A673 (cell line): ENCODE measurements around the gene KCNIP4. TPM values are rescaled to one million over a fixed set of nuclear protein-coding genes. Genes with fewer than 3 reads are reported as not detected.

Experiments
- BruUV-seq: library from RNA; stranded (reverse); fragments of 400-500 nt; replicated peaks from 2 replicates; lab custom pipeline; 2021; lab: Mats Ljungman, UMichigan
- CTCF ChIA-PET: fragments of 300-600 bp; sonication (Branson Sonifier 250); formaldehyde crosslinking; loops from one replicate; lab custom pipeline; 2022; ENCODE audit warnings: antibody characterized with exemption; lab: Charles Lee
- POLR2A ChIA-PET: fragments of 300-600 bp; sonication (Branson Sonifier 250); formaldehyde crosslinking; loops from one replicate; lab custom pipeline; 2022; ENCODE audit warnings: antibody characterized with exemption; ENCODE audit not compliant: low non-redundant PET; lab: Charles Lee
- DNase-seq: peaks from one replicate; pipeline ENCODE4 v3.0.0-alpha.2; 2015; ENCODE audit warnings: low spot score
- H3K27ac ChIP-seq: fragments of 200-600 bp; sonication (generic); 2 replicates; pipeline ENCODE4 v1.5.1; 2016; ENCODE audit warnings: mixed run types, low read depth, mild to moderate bottlenecking, mixed read lengths, antibody characterized with exemption, low read length; ENCODE audit not compliant: poor library complexity, severe bottlenecking
- H3K27me3 ChIP-seq: fragments of 200-600 bp; sonication (generic); replicated peaks from 2 replicates; pipeline ENCODE4 v1.6.1; 2017; ENCODE audit warnings: mixed run types, low read depth, mild to moderate bottlenecking, mixed read lengths, antibody characterized with exemption, low read length; ENCODE audit not compliant: insufficient read depth, poor library complexity
- H3K36me3 ChIP-seq: fragments of 200-600 bp; sonication (generic); 2 replicates; pipeline ENCODE4 v1.6.1; 2016; ENCODE audit warnings: mixed run types, mild to moderate bottlenecking, mixed read lengths, antibody characterized with exemption, low read length; ENCODE audit not compliant: insufficient read depth, poor library complexity, severe bottlenecking
- H3K4me1 ChIP-seq: fragments of 200-600 bp; sonication (generic); 2 replicates; pipeline ENCODE4 v1.6.1; 2017; ENCODE audit warnings: mixed run types, mild to moderate bottlenecking, mixed read lengths, antibody characterized with exemption, low read length; ENCODE audit not compliant: insufficient read depth, poor library complexity, severe bottlenecking
- H3K4me3 ChIP-seq: fragments of 200-600 bp; sonication (generic); 2 replicates; pipeline ENCODE4 v1.5.1; 2016; ENCODE audit warnings: low read depth, mixed run types, mild to moderate bottlenecking, mixed read lengths, low read length; ENCODE audit not compliant: poor library complexity, severe bottlenecking
- H3K9me3 ChIP-seq: fragments of 200-600 bp; sonication (generic); 2 replicates; pipeline ENCODE4 v1.6.1; 2016; ENCODE audit warnings: mixed run types, low read depth, mild to moderate bottlenecking, mixed read lengths, antibody characterized with exemption, low read length; ENCODE audit not compliant: poor library complexity, severe bottlenecking
- EZH2 ChIP-seq: fragments of 200-600 bp; sonication (generic); IDR thresholded peaks from 2 replicates; pipeline ENCODE4 v1.6.1; 2017; ENCODE audit warnings: borderline replicate concordance, low read depth, mild to moderate bottlenecking, mixed read lengths, antibody characterized with exemption, low read length; ENCODE audit not compliant: poor library complexity, severe bottlenecking
- intact Hi-C: fragments of 100-400 bp; cut with micrococcal nuclease; formaldehyde crosslinking; loops from one replicate; pipeline ENCODE4 v1.10.0; 2022; ENCODE audit not compliant: unreplicated experiment
- total RNA-seq: library from RNA; stranded (reverse); gene quantifications from 2 replicates; pipeline ENCODE4 v1.2.3, GENCODE V29; 2021
- TF ChIP-seq, protein P1 (sequence below): fragments of 300-800, 200-600 bp; sonication (generic); conservative IDR thresholded peaks from 2 replicates; pipeline ENCODE4 v1.5.1; 2017; ENCODE audit warnings: low read depth, mild to moderate bottlenecking, antibody characterized with exemption, low read length, moderate library complexity, mixed read lengths

Gene KCNIP4
- total RNA-seq, 1 experiment from 2014 or later: not detected

DNA sequence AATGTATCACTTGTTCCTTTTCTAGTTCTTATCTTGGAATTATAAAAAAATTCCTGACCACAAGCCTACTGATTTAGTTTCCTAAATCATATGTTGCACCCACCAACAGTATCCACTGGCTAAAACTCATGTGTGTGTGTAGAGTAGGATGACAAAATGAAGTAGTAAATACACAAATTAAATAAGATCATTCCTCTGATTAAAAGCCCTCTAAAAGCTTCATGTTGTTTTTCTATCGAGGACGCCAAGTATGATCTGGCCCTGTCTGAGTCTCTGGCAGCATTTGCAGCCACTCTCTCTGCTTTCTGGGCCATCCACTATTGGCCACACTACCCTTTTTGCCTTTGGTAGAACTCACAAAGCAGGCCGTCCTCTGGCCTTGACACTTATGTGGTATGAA is 1064.9 kb downstream of the KCNIP4 start:
- H3K27ac ChIP-seq: no peak overlapping the region
- DNase-seq: no peak

DNA sequence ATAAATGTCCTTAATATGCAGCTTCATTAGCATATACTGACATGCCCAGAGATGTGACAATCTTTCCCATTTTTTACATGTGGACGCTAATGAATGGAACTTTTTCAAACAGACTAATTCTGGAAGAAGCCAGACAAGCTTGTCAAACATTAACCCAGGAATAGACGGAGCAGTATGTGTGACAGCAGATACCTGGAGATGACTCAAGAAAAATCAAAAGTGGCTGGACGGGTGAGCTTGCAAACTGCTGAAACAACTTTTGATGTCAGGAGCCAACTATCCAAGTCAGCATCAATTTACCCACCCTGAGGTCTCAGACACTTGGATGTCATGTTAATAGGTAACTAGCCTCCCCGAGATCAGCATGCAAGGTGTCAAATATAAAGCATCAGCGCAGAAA is 1065.3 kb downstream of the KCNIP4 start:
- DNase-seq: no peak
- intact Hi-C loops: no loop called here
- no peaks in the 10 kb centered on the region for H3K36me3 ChIP-seq
- H3K4me3 ChIP-seq: no peak overlapping the region
- no peak overlapping the region for H3K27ac ChIP-seq
- TF ChIP-seq, protein P1, sequence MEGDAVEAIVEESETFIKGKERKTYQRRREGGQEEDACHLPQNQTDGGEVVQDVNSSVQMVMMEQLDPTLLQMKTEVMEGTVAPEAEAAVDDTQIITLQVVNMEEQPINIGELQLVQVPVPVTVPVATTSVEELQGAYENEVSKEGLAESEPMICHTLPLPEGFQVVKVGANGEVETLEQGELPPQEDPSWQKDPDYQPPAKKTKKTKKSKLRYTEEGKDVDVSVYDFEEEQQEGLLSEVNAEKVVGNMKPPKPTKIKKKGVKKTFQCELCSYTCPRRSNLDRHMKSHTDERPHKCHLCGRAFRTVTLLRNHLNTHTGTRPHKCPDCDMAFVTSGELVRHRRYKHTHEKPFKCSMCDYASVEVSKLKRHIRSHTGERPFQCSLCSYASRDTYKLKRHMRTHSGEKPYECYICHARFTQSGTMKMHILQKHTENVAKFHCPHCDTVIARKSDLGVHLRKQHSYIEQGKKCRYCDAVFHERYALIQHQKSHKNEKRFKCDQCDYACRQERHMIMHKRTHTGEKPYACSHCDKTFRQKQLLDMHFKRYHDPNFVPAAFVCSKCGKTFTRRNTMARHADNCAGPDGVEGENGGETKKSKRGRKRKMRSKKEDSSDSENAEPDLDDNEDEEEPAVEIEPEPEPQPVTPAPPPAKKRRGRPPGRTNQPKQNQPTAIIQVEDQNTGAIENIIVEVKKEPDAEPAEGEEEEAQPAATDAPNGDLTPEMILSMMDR: no peak
- no peak for TF ChIP-seq EZH2
- H3K4me1 ChIP-seq: no peaks in the 10 kb centered on the region
- POLR2A ChIA-PET: no interaction called here
- H3K9me3 ChIP-seq: no peaks in the 10 kb centered on the region
- H3K27me3 ChIP-seq: peaks cover 33% of the 10 kb centered on the region
- CTCF ChIA-PET: no interaction called here
- no TSS peak for BruUV-seq

More for the DNA sequence above, 1064.9 kb downstream of the KCNIP4 start:
- no peaks in the 10 kb centered on the region for H3K9me3 ChIP-seq
- H3K4me1 ChIP-seq: no peaks in the 10 kb centered on the region
- H3K27me3 ChIP-seq: peaks cover 29% of the 10 kb centered on the region
- TF ChIP-seq, protein P1: no peak
- no peak for TF ChIP-seq EZH2
- H3K4me3 ChIP-seq: no peak overlapping the region
- CTCF ChIA-PET: no interaction called here
- no peaks in the 10 kb centered on the region for H3K36me3 ChIP-seq
- intact Hi-C loops: no loop called here
- POLR2A ChIA-PET: no interaction called here
- no TSS peak for BruUV-seq

DNA sequence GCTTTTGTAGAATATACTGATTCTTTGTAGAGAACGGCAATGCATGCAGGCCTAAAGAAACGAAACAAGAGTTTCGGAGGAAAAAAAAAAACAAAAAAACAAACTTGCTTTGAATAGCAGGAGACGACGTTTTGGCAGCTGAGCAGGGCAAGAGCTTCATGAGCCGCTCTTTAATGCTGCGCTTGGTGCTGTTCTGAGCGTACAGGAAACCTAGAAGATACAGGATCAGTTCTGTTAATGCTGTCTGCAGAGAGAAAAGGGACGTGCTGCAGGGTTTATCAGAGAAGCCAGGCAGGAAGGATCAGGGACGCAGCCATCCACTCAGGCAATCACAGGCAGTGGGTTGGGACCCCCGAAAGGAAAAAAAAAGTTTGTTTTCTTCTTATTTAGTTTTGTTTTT is 1066.1 kb downstream of the KCNIP4 start:
- POLR2A ChIA-PET: interaction anchor here (0.7 kb wide), 1 partner anchor 1054 kb away, joined by 3 read pairs; no protein-coding TSS in a partner anchor
- peaks cover 37% of the 10 kb centered on the region for H3K27me3 ChIP-seq
- no peaks in the 10 kb centered on the region for H3K9me3 ChIP-seq
- TF ChIP-seq, protein P1: no peak
- TF ChIP-seq EZH2: no peak
- DNase-seq: no peak
- H3K27ac ChIP-seq: no peak overlapping the region
- H3K4me1 ChIP-seq: no peaks in the 10 kb centered on the region
- H3K36me3 ChIP-seq: no peaks in the 10 kb centered on the region
- no TSS peak for BruUV-seq
- intact Hi-C loops: no loop called here
- CTCF ChIA-PET: no interaction called here
- no peak overlapping the region for H3K4me3 ChIP-seq
